NCI-H748 (cell line): ENCODE measurements around the gene EML3.
"Not testable (repeated sequence)": the region's sequence is repeated elsewhere in the genome, so short reads cannot be mapped to it uniquely, and the experiment has no call there.

ENCODE experiments used
- DNase-seq: peaks from one replicate; lab custom pipeline; 2025; ENCODE audit not compliant: unreplicated experiment; lab: John Stamatoyannopoulos, UW

Gene EML3

GRCh38 chr11:62621567-62622470 lies 9.2 kb upstream of the EML3 start, which contains the start of gene B3GAT3:
TSS of gene B3GAT3 (minus strand) at chr11:62621986. CDS start at chr11:62621947, 39 bp downstream.
- DNase-seq, result peak; percentile 99

DNA sequence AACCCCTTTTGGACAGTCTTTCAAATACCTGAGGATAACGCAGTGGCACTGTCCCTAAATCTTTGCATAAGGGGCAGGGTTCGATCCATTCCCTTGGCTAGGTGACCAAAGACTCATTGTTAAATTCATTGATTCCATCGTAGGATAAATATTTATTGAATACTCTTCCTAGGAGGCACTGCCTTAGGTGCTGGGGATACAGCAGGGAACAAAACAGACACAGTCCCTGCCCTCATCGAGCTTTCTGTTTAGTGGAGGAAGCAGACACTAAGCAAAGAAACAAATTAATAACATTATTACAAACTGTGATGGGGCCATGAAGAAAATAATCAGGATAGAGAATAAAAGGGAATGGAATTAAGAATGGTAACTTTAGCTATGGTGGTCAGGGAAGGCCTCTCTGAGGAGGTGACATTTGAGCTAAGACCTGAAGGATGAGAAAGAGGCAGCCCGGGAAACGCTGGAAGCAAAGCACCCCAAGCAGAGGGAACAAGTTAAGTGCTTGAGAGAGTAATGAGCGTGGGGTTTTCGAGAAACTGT lies 8.5 kb upstream of the EML3 start:
- DNase-seq, result no peak

DNA sequence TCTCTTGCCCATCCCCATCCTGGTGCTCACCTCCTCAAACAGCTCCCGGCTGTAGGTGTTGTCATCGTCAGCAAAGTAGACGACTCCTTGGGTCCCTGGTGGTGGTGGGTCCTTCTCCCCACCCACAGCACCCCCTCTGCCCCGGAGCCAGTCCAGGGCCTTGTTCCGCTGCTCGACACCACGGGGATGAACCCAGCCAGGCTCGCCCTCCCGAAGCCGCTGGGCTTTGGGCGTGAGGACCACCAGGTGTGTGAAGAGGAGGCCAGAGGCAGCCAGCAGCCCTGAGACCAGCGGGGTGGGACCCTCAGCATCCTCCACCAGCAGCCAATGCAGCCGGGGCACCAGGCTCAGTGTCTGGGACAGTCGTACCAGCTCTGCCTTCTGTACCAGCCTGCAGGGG lies 4.4 kb upstream of the EML3 start:
- DNase-seq, result not testable (repeated sequence)

GRCh38 chr11:62615521-62615920 lies 2.9 kb upstream of the EML3 start:
- no peak for DNase-seq

- no peak for DNase-seq
These were observed 1.7 kb upstream of the EML3 start for GRCh38 chr11:62614275-62614674.

DNA sequence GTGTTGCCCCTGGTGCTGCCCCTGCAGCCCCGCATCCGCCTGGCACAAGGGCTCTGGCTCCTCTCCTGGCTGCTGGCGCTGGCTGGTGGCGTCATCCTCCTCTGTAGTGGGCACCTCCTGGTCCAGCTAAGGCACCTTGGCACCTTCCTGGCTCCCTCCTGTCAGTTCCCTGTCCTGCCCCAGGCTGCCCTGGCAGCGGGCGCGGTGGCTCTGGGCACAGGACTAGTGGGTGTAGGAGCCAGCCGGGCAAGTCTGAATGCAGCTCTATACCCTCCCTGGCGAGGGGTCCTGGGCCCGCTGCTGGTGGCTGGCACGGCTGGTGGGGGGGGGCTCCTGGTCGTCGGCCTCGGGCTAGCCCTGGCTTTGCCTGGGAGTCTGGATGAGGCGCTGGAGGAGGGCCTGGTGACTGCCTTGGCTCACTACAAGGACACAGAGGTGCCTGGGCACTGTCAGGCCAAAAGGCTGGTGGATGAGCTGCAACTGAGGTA lies 760 bp upstream of the EML3 start:
- no peak for DNase-seq

GRCh38 chr11:62611705-62612365 lies 740 bp downstream of the EML3 start:
- DNase-seq, result peak; percentile 55

DNA sequence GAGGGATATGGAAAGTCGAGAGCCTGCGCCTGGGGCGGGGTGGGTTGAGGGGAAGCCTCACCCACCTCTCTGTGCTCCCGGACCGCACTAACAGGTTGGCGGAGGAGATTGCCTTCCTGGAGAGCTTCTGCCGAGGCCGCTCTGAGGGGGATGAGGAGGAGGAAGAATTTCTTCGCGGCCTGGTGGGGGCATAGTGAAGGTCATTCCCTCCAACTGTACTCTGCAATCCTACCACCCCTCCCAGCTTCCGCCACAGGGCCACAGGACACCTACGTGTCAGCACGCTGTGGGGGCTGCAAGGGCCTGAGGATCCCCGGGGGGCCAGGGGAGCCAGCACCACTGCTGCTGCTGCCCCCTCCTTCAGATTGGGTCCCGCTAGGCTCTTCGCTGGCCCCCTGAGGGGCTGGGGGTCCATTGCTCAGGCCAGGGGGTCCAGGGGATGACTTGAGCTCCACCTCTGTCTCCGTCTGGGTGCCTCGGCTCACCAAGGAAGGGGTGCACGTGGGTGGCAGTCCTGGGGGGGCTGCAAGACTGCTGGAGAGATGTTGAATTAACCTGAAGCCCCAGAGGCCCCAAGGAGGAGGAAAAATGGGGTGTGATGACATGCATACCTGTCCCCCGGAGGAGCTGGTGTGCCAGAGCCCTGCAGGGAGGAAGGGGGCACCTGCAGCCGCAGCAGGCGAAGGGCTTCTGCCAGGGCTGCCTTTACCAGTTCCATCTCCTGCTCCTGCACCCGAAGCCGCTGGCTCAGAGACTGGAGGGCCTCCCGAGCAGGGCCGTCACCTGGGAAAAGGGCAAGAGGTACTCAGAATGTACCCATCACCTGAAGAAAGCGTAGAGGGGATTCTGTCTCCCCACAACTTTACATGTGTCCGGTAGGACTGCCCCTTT lies 1.5 kb downstream of the EML3 start:
- DNase-seq, result no peak

DNA sequence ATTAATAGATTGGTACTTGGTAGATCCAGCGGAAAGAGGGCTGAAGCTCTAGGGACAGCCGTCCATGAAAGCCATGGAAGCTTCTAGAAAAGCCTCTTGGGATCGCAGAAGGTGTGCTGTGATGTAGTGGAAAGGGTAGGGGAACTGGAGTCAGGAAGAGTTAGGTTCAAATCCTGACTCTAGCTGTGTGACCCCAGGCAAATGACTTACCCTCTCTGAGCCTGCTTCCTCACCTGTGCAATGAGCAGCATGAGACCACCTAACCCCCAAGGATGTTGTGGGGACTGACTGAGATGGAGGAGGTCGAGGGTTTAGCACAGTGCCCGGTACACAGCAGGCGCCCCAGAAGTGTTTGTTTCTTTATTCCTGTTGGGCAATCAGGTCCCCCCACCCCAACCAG lies 2.2 kb downstream of the EML3 start:
- no peak for DNase-seq

- no peak for DNase-seq
These were observed 3.8 kb downstream of the EML3 start for GRCh38 chr11:62608776-62609175.

DNA sequence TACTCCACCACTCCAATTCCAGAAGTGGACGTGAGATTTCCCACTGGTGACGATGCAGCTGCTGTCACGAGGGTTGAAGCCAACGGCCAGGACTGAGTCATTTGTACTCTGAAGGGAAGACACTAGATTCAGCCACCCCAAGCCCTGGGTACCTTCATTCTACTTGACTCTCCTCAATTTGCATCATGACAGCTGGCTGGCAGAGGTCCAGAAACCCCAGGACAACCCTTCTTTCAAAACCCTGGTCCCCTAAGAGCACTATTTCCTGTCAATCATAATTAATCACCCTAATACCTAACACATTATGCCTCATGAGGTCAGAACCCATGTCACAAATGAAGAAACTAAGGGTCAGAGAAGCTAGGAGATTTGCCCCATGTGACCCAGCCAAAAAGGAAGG lies 4.9 kb downstream of the EML3 start:
- DNase-seq, result no peak

DNA sequence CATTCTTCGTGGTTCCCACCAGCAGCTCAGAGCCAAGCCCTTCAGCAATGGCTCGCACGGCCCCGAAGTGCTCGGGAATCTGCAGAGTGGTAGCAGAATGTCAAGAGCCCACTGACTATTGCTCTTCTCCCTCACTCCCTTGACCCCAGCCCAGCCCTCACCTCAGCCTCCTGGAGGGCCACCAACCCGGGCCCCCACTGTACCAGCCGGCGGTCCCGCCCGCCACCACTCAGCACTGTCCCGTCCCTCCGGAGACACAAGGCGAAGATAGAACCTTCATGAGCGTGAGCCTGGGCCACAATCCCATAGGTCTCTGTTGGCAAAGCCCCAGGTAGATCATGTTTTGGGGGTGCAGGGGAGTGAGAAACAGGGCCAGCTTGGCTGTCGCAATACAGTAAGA lies 6.7 kb downstream of the EML3 start:
- DNase-seq, result no peak

DNA sequence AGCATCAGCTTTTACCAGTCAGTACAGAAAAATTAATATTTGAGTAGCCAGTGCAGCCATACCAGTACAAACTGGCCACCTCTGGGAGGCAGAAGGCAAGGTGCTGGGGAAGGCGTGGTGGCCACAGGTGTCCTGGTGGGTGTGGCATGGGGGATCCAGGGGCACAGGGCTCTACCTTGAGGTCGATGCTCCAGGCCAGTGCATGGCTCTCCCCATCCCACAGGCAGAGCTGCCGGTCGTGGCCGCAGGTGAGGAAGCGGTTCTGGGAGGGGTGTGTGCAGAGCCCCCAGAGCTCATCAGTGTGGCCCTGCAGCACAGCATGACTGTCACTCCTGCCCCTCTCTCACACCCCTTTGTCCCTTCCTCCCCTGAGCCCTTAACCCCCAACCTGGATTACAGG lies 7.1 kb downstream of the EML3 start:
- DNase-seq, result no peak

- DNase-seq, result no peak
These were observed 8.0 kb downstream of the EML3 start for GRCh38 chr11:62604460-62605120.

DNA sequence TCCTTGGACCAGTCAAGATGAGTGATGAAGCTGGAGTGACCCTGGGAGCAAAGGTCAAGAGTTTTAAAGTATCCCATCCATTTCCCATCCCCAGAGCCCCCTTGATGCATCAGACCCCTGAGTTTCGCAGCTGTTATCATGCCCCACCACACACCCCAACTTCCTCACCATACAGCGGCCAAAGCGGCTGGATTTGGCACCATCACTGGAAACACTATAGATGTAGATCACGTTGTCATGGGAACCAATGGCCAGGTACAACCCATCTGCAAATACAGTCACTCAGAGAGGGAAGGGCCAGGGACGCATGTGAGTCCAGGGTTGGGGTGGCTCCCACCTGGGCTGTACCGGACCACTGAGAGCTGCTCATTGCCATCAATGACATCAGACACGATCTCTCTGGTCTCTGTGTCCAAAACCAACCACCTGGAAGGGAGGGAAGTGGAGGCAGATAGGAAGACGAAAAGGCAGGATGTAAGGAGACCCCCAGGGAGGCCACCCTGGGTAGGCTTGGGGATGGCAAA lies 8.7 kb downstream of the EML3 start:
- peak; percentile 56 for DNase-seq

GRCh38 chr11:62603072-62603408 lies 9.5 kb downstream of the EML3 start:
- peak; percentile 62 for DNase-seq

DNA sequence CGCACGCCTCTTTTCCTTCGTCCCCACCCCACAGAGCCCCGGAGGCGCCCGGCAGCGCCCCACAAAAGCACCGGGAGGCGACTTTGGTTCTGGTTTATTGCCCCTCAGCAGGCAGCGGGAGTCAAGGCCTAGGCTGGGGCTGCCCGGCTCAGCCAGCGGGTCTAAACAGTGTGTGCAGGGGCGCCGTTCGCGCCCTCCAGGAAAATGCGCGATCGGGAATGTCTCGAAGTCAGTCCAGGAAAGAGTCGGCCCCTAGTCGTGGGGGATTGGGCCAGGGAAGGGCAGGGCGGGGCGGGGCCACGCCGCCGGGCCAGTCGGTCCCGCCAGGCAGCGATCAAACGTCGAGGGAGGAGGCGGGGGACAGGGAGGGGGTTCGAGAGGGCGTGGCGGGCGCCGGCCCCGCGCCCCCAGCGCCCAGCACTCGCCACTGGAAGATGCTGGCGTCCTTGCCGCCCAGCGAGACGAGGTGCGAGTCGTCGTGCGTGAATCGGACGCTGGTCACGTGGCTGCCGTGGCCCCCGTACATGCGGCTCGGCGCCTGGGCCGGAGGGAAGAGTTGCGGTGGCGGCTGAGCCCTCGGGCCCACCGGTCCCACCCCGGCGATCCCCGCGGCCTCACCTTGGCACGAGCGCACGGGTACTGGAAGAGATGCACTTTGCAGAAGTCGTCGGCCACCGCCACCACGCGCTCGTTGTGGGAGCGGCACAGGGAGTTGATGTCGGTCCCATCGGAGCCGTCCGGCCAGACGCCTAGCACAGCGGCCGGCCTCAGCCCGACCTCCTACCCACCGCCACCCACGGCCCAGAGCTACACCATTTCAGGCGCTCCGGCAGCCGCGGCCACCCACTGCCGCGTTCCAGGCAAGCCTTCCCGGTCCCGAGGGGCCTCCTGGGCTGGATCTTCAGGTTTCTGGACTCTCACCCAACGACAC lies 10.2 kb downstream of the EML3 start:
- DNase-seq, result peak; percentile 93

DNA sequence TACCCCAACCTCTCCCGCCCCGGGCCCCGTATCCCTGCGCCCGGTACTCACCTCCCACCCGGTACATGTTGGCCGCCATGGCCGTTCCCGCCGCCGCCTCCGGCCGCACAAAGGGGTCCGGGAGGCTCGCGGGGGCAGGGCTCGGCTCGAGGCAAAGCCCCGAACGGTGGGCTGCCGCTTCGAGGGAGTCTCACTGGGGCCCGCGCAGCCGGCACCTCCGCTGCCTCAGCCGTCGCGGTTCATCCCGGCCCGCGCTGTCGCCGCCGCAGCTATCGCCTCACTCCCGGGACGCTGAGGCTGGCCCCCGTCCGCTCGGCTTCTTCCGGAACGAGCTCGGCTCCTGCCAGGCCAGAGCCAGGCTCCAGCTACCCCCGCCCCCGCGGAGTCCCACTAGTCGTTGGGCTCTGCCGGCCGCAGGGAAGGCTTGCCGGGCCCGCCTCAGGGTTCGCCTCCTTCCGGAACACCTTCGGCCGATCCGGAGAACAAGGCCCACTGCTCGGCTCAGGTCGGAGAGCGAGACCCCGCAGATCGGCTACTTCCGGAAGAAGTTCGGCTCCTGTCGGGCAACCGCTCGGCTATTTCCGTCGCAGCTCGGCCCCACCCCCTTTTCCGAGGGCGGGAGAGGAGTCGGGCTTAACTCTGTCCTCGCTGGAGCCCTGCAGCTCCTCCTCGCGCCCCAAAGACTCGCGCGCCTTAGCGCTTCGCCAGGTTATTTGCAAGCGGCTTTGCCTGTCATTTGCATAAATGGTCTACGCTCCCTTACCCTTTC lies 11.0 kb downstream of the EML3 start, which contains the start of gene MTA2:
MTA2 (minus strand) TSS at position 494 of the 769 bp plus-strand sequence; CDS start at position 79, 415 bp downstream.
- DNase-seq, result peak; percentile 99

GRCh38 chr11:62601122-62601371 lies 11.5 kb downstream of the EML3 start:
- no peak for DNase-seq
